PC-9 (cell line): ENCODE results near the gene NMNAT2.

Source experiments
- CTCF ChIP-seq: fragments of 200-600 bp; sonication (generic); conservative IDR thresholded peaks from 2 replicates; pipeline ENCODE4 v1.6.1; 2017; ENCODE audit warnings: mixed run types, antibody characterized with exemption, mild to moderate bottlenecking, moderate library complexity
- EZH2 ChIP-seq: fragments of 200-600 bp; sonication (generic); IDR thresholded peaks from 2 replicates; pipeline ENCODE4 v1.8.0; 2017; ENCODE audit warnings: antibody characterized with exemption, low read depth

- TF ChIP-seq CTCF: no peak
- no peak for TF ChIP-seq EZH2
These were observed 94.1 kb downstream of the NMNAT2 start for GRCh38 chr1:183323849-183324683.
